Neuronal stem cell (in vitro differentiated cells): ENCODE results near the gene CXorf51A. TPM values are rescaled to one million over a fixed set of nuclear protein-coding genes. Genes with fewer than 3 reads are reported as not detected.
"Not testable (repeated sequence)": the region's sequence is repeated elsewhere in the genome, so short reads cannot be mapped to it uniquely, and the experiment has no call there.

ENCODE experiments used
- DNase-seq: peaks from one replicate; pipeline ENCODE4 v3.0.0-alpha.2; 2013; ENCODE audit warnings: low spot score
- H2AFZ ChIP-seq: one replicate; pipeline ENCODE4 v1.6.1; 2013; ENCODE audit warnings: mild to moderate bottlenecking, low read length, inconsistent platforms
- H2AK5ac ChIP-seq: 2 replicates; pipeline ENCODE4 v1.6.1; 2013; ENCODE audit warnings: low read depth, mild to moderate bottlenecking, inconsistent platforms, low read length, moderate library complexity, mixed read lengths
- H2BK120ac ChIP-seq: 2 replicates; pipeline ENCODE4 v1.6.1; 2013; ENCODE audit warnings: low read depth, mild to moderate bottlenecking, inconsistent platforms, low read length, moderate library complexity, mixed read lengths
- H2BK12ac ChIP-seq: one replicate; pipeline ENCODE4 v1.6.1; 2013; ENCODE audit warnings: low read length, inconsistent platforms
- H2BK15ac ChIP-seq: 2 replicates; pipeline ENCODE4 v1.6.1; 2013; ENCODE audit warnings: mild to moderate bottlenecking, low read length, inconsistent platforms, mixed read lengths
- H2BK5ac ChIP-seq: one replicate; pipeline ENCODE4 v1.6.1; 2013; ENCODE audit warnings: inconsistent platforms, mild to moderate bottlenecking, low read length, moderate library complexity
- H3K14ac ChIP-seq: one replicate; pipeline ENCODE4 v1.6.1; 2013; ENCODE audit warnings: low read length, inconsistent platforms
- H3K18ac ChIP-seq: 2 replicates; pipeline ENCODE4 v1.6.1; 2013; ENCODE audit warnings: low read length, inconsistent platforms
- H3K23ac ChIP-seq: 2 replicates; pipeline ENCODE4 v1.6.1; 2013; ENCODE audit warnings: low read depth, mild to moderate bottlenecking, mixed read lengths, low read length, inconsistent platforms; ENCODE audit not compliant: poor library complexity
- H3K27ac ChIP-seq: replicated peaks from 3 replicates; pipeline ENCODE4 v1.5.1; 2013; ENCODE audit warnings: low read length, inconsistent platforms
- H3K27me3 ChIP-seq, 3 experiments: 2 replicates each; pipeline ENCODE4 v1.6.1; 2013; ENCODE audit warnings: low read length in 3 of 3, mild to moderate bottlenecking in 2 of 3, inconsistent platforms in 1 of 3, low read depth in 1 of 3, mixed read lengths in 1 of 3, moderate library complexity in 1 of 3; ENCODE audit not compliant: control insufficient read depth in 3 of 3, insufficient read depth in 3 of 3
- H3K36me3 ChIP-seq, 2 donors: replicated peaks in 1 of 2; 2 replicates each; pipeline ENCODE4 v1.6.1; 2013; ENCODE audit warnings: low read length in 2 of 2; ENCODE audit not compliant: control insufficient read depth in 2 of 2, insufficient read depth in 2 of 2
- H3K4ac ChIP-seq: 2 replicates; pipeline ENCODE4 v1.6.1; 2013; ENCODE audit warnings: inconsistent platforms, mild to moderate bottlenecking, low read length, moderate library complexity
- H3K4me1 ChIP-seq, 2 donors: 1 replicate in 1 of 2; 2 replicates in 1 of 2; pipeline ENCODE4 v1.6.1; 2013; ENCODE audit warnings: low read length in 2 of 2, low read depth in 1 of 2; ENCODE audit not compliant: control insufficient read depth in 2 of 2, insufficient read depth in 1 of 2
- H3K4me2 ChIP-seq: one replicate; pipeline ENCODE4 v1.6.1; 2013; ENCODE audit warnings: mild to moderate bottlenecking, low read length, inconsistent platforms; ENCODE audit not compliant: insufficient read depth, poor library complexity, severe bottlenecking
- H3K4me3 ChIP-seq, 2 donors: 2 replicates each; pipeline ENCODE4 v1.5.1; 2013; ENCODE audit warnings: low read length in 2 of 2, mild to moderate bottlenecking in 2 of 2, inconsistent platforms in 1 of 2, moderate library complexity in 1 of 2
- H3K79me1 ChIP-seq: one replicate; pipeline ENCODE4 v1.6.1; 2013; ENCODE audit warnings: low read depth, mild to moderate bottlenecking, inconsistent platforms, low read length, moderate library complexity
- H3K9ac ChIP-seq: one replicate; pipeline ENCODE4 v1.6.1; 2013; ENCODE audit warnings: mild to moderate bottlenecking, low read depth, low read length, inconsistent platforms; ENCODE audit not compliant: poor library complexity
- H3K9me3 ChIP-seq, 2 donors: replicated peaks in 1 of 2; 2 replicates each; pipeline versions ENCODE3 to v1.6.1; 2013; ENCODE audit warnings: low read length in 2 of 2, mild to moderate bottlenecking in 2 of 2, inconsistent platforms in 1 of 2, low read depth in 1 of 2, mixed read lengths in 1 of 2, moderate library complexity in 1 of 2; ENCODE audit not compliant: control insufficient read depth in 2 of 2, insufficient read depth in 1 of 2
- H4K8ac ChIP-seq: one replicate; pipeline ENCODE4 v1.6.1; 2013; ENCODE audit warnings: low read depth, mild to moderate bottlenecking, inconsistent platforms, low read length, moderate library complexity
- H4K91ac ChIP-seq: one replicate; pipeline ENCODE4 v1.6.1; 2013; ENCODE audit warnings: low read length, low read depth, mild to moderate bottlenecking, inconsistent platforms; ENCODE audit not compliant: poor library complexity
- WGBS, 2 donors: extraction: QIAGEN DNeasy Blood & Tissue Kit; methylation state at CpG; one replicate each; pipeline ENCODE4 v1.1.7; 2013; ENCODE audit warnings: missing lambda C conversion rate in 2 of 2, mixed read lengths in 1 of 2; ENCODE audit not compliant: insufficient read length in 2 of 2, insufficient replicate concordance in 1 of 2; ENCODE audit errors: extremely low coverage in 2 of 2; 5-methylcytosine and 5-hydroxymethylcytosine counted together
- polyA plus RNA-seq, 2 experiments: library from polyadenylated mRNA; stranded (reverse); fragments of 200-250 nt; gene quantifications; one replicate each; pipeline ENCODE4 v1.2.3, GENCODE V29; 2013

CXorf51A gene
- polyA plus RNA-seq (2013, experiment 1 of 2): not detected
- polyA plus RNA-seq (2013, experiment 2 of 2): not detected

- not testable (repeated sequence) for H3K27ac ChIP-seq, H3K79me1 ChIP-seq, H3K18ac ChIP-seq, H3K23ac ChIP-seq, H4K91ac ChIP-seq, H3K36me3 ChIP-seq, H2BK15ac ChIP-seq, H2AFZ ChIP-seq, H2BK120ac ChIP-seq, H3K4ac ChIP-seq, H4K8ac ChIP-seq, H3K9ac ChIP-seq, H3K4me3 ChIP-seq, H3K14ac ChIP-seq, H2BK5ac ChIP-seq, H3K4me2 ChIP-seq, H3K4me1 ChIP-seq, H3K9me3 ChIP-seq, DNase-seq, H3K27me3 ChIP-seq, H2AK5ac ChIP-seq, H2BK12ac ChIP-seq
- no CpG with 5 or more reads among the region's 3 CpGs for WGBS, 2 donors
Observed at GRCh38 chrX:146814644-146815043, at the start of gene CXorf51A. Gene CXorf51A (minus strand): TSS chrX:146814744. CDS start chrX:146814723, 21 bp downstream.

GRCh38 chrX:146863566-146863965, 49.0 kb upstream of the CXorf51A start:
- Histone ChIP-seq H4K91ac (no peak overlapping the region), H2BK15ac (no peak overlapping the region), H3K4ac (no peak overlapping the region), H3K4me3 (no peak overlapping the region), H3K4me2 (no peak overlapping the region), H3K9me3 (no peaks in the 10 kb centered on the region), H3K4me1 (no peaks in the 10 kb centered on the region), H3K27me3 (no peaks in the 10 kb centered on the region), H3K9ac (no peak overlapping the region), H3K14ac (no peak overlapping the region), H3K18ac (no peak overlapping the region), H2AFZ (no peak overlapping the region), H2AK5ac (no peak overlapping the region), H2BK120ac (no peak overlapping the region), H3K23ac (no peak overlapping the region), H2BK12ac (no peak overlapping the region), H2BK5ac (no peak overlapping the region), H4K8ac (no peak overlapping the region), H3K79me1 (no peaks in the 10 kb centered on the region), H3K27ac (no peak overlapping the region), H3K36me3 (no peaks in the 10 kb centered on the region)
- WGBS, 2 donors: no CpG with 5 or more reads among the region's 1 CpG
- DNase-seq: peak; percentile 6

GRCh38 chrX:146854281-146854680, 39.7 kb upstream of the CXorf51A start:
- Histone ChIP-seq H3K27ac (no peak overlapping the region), H3K23ac (no peak overlapping the region), H3K79me1 (no peaks in the 10 kb centered on the region), H2BK12ac (no peak overlapping the region), H2BK5ac (no peak overlapping the region), H3K4ac (no peak overlapping the region), H4K91ac (no peak overlapping the region), H3K14ac (no peak overlapping the region), H3K4me1 (no peaks in the 10 kb centered on the region), H3K27me3 (no peaks in the 10 kb centered on the region), H2AK5ac (no peak overlapping the region), H2BK120ac (no peak overlapping the region), H3K18ac (no peak overlapping the region), H3K9me3 (no peaks in the 10 kb centered on the region), H3K36me3 (no peaks in the 10 kb centered on the region), H4K8ac (no peak overlapping the region), H3K9ac (no peak overlapping the region), H2BK15ac (no peak overlapping the region), H2AFZ (no peak overlapping the region), H3K4me3 (no peak overlapping the region), H3K4me2 (no peak overlapping the region)
- WGBS, 2 donors: no CpG with 5 or more reads among the region's 2 CpGs
- no peak for DNase-seq

GRCh38 chrX:146831994-146832393, 17.4 kb upstream of the CXorf51A start:
- no peak overlapping the region for H3K18ac ChIP-seq
- H2AFZ ChIP-seq: no peak overlapping the region
- H3K27me3 ChIP-seq: no peaks in the 10 kb centered on the region
- no peaks in the 10 kb centered on the region for H3K4me1 ChIP-seq
- no peak overlapping the region for H3K27ac ChIP-seq
- no peak overlapping the region for H2BK12ac ChIP-seq
- H2BK15ac ChIP-seq: no peak overlapping the region
- no CpG with 5 or more reads among the region's 4 CpGs for WGBS, 2 donors
- H3K14ac ChIP-seq: no peak overlapping the region
- no peak overlapping the region for H4K91ac ChIP-seq
- H3K23ac ChIP-seq: no peak overlapping the region
- no peak overlapping the region for H2BK5ac ChIP-seq
- H2BK120ac ChIP-seq: no peak overlapping the region
- H3K79me1 ChIP-seq: no peaks in the 10 kb centered on the region
- no peak overlapping the region for H3K4me2 ChIP-seq
- H3K9me3 ChIP-seq: no peaks in the 10 kb centered on the region
- H3K4me3 ChIP-seq: no peak overlapping the region
- H3K9ac ChIP-seq: no peak overlapping the region
- H2AK5ac ChIP-seq: no peak overlapping the region
- no peaks in the 10 kb centered on the region for H3K36me3 ChIP-seq
- no peak overlapping the region for H3K4ac ChIP-seq
- DNase-seq: no peak
- no peak overlapping the region for H4K8ac ChIP-seq
